Natural killer cell (primary cell): ENCODE data around the gene PRR19. TPM values are rescaled to one million over a fixed set of nuclear protein-coding genes. Genes with fewer than 3 reads are reported as not detected.
A peak's percentile ranks its signal among the peaks of the same experiment; 100 is the strongest.

Experiments used
- ATAC-seq, 3 donors: fragments of 150-1000 bp in 2 of 3; fragments of 200-7000 bp in 1 of 3; cut with Tn5 transposase; 1 replicate in 1 of 3; 2 replicates in 2 of 3; pipeline ENCODE4 v1.10.0; 2021; ENCODE audit warnings: mild to moderate bottlenecking in 2 of 3, moderate library complexity in 2 of 3
- DNase-seq, 2 donors: peaks; one replicate each; pipeline versions ENCODE4 v3.0.0 to v3.0.0-alpha.2; 2013 to 2021; ENCODE audit warnings: mixed read lengths in 1 of 2
- H3K27ac ChIP-seq: one replicate; pipeline ENCODE4 v1.5.1; 2013; ENCODE audit warnings: mild to moderate bottlenecking, low read length
- H3K27me3 ChIP-seq: one replicate; pipeline ENCODE4 v1.6.1; 2013; ENCODE audit warnings: low read length; ENCODE audit not compliant: control insufficient read depth, insufficient read depth
- H3K36me3 ChIP-seq: one replicate; pipeline ENCODE4 v1.6.1; 2013; ENCODE audit warnings: low read length; ENCODE audit not compliant: control insufficient read depth, insufficient read depth
- H3K4me1 ChIP-seq: one replicate; pipeline ENCODE4 v1.6.1; 2013; ENCODE audit warnings: low read length; ENCODE audit not compliant: control insufficient read depth, insufficient read depth
- H3K4me3 ChIP-seq: one replicate; pipeline ENCODE4 v1.5.1; 2013; ENCODE audit warnings: low read length
- H3K9me3 ChIP-seq: one replicate; pipeline ENCODE4 v1.6.1; 2013; ENCODE audit warnings: low read length; ENCODE audit not compliant: control insufficient read depth, insufficient read depth
- H3K27ac Mint-ChIP-seq, 2 donors: one replicate each; pipeline ENCODE4 v1.8.0; 2022; ENCODE audit warnings: mild to moderate bottlenecking in 2 of 2, mixed read lengths in 2 of 2, moderate library complexity in 1 of 2
- H3K27me3 Mint-ChIP-seq, 2 donors: one replicate each; pipeline ENCODE4 v1.8.0; 2022; ENCODE audit warnings: low read depth in 2 of 2, mixed read lengths in 2 of 2
- H3K36me3 Mint-ChIP-seq: one replicate; pipeline ENCODE4 v1.8.0; 2022; ENCODE audit warnings: mixed read lengths
- H3K4me1 Mint-ChIP-seq, 2 donors: one replicate each; pipeline ENCODE4 v1.8.0; 2022; ENCODE audit warnings: mixed read lengths in 2 of 2
- H3K4me3 Mint-ChIP-seq: one replicate; pipeline ENCODE4 v1.8.0; 2022; ENCODE audit warnings: mild to moderate bottlenecking, moderate library complexity, mixed read lengths
- H3K9me3 Mint-ChIP-seq, 2 donors: one replicate each; pipeline ENCODE4 v1.8.0; 2022; ENCODE audit warnings: mixed read lengths in 2 of 2
- WGBS: methylation state at CpG from one replicate; pipeline ENCODE4 v1.1.7; 2013; ENCODE audit warnings: missing lambda C conversion rate; ENCODE audit not compliant: insufficient coverage; 5-methylcytosine and 5-hydroxymethylcytosine counted together
- intact Hi-C: fragments of 100-400 bp; cut with micrococcal nuclease; formaldehyde crosslinking; loops from one replicate; pipeline ENCODE4 v1.14.2; 2022
- total RNA-seq, 4 donors: library from RNA; stranded (reverse); fragments of 120-200 nt in 1 of 4; gene quantifications; one replicate each; pipeline versions ENCODE4 v1.2.3 to v1.2.4, GENCODE V29; 2013 to 2022
- TF ChIP-seq, protein P1 (sequence below): fragments of 200-600 bp; IDR thresholded peaks from one replicate; pipeline ENCODE4 v1.8.0; 2022; ENCODE audit warnings: antibody characterized with exemption

PRR19 gene
- total RNA-seq, 3 donors from 2014 or later (not counting 1 experiment from before 2014, with no cell fraction given) = not detected

GRCh38 chr19:42323852-42324654 is 22.1 kb downstream of the PRR19 start:
- Histone ChIP-seq H3K4me3 (no peak overlapping the region), H3K27ac (no peak overlapping the region), H3K4me1 (peaks cover 20% of the 10 kb centered on the region), H3K9me3 (no peaks in the 10 kb centered on the region), H3K36me3 (no peaks in the 10 kb centered on the region), H3K27me3 (peaks cover 8% of the 10 kb centered on the region)
- 5% methylated on average over 92 of the region's 92 CpGs for WGBS
- no peak overlapping the region for H3K27ac Mint-ChIP-seq
- intact Hi-C loops = loop anchor here (2.0 kb wide), 2 partner anchors 21 to 73 kb away; partner anchors contain the start of genes PAFAH1B3 and PRR19
- no peak overlapping the region for H3K4me3 Mint-ChIP-seq
- TF ChIP-seq, protein P1, sequence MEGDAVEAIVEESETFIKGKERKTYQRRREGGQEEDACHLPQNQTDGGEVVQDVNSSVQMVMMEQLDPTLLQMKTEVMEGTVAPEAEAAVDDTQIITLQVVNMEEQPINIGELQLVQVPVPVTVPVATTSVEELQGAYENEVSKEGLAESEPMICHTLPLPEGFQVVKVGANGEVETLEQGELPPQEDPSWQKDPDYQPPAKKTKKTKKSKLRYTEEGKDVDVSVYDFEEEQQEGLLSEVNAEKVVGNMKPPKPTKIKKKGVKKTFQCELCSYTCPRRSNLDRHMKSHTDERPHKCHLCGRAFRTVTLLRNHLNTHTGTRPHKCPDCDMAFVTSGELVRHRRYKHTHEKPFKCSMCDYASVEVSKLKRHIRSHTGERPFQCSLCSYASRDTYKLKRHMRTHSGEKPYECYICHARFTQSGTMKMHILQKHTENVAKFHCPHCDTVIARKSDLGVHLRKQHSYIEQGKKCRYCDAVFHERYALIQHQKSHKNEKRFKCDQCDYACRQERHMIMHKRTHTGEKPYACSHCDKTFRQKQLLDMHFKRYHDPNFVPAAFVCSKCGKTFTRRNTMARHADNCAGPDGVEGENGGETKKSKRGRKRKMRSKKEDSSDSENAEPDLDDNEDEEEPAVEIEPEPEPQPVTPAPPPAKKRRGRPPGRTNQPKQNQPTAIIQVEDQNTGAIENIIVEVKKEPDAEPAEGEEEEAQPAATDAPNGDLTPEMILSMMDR = no peak
- DNase-seq = peak in 1 of 2 donors; percentile 51
- peaks cover 15 to 19% of the 10 kb centered on the region in 2 donors for H3K27me3 Mint-ChIP-seq
- H3K4me1 Mint-ChIP-seq = peaks cover 17 to 26% of the 10 kb centered on the region in 2 donors
- no peak for ATAC-seq
- no peaks in the 10 kb centered on the region for H3K9me3 Mint-ChIP-seq
- H3K36me3 Mint-ChIP-seq = peaks cover 5% of the 10 kb centered on the region

DNA sequence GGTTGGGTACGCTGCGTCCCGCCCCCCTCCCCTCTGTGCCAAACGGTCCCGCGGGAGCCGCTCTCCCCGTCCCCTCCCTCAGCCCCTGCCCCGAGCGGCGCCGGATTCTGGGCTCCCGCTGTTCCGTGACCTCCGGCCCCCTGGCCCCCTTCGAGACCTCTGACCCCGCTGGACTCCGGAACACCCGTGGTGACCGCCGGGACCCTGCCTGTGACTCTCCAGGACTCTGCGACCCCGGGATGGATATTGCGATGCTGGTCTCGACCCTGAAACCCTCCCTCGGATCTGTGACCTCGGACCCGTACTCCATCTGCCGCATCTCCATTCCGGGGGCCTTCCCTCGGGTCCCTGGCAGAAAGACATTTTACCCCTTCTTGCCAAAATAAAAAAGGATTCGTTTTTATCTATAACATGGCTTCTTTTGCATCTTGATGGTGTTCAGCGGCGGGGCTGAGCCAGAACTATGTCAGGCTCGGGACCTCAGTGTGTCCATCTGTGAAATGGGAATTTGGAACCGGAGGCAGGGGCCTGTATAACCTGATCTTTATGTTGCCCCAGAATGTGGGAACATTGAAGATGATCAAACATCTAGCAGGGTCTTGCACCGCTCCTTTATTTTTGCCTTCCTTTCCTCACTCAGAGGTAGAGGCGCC is 22.8 kb downstream of the PRR19 start:
- no peak for DNase-seq
- Mint-ChIP-seq H3K27me3 (peaks cover 15 to 19% of the 10 kb centered on the region in 2 donors), H3K36me3 (peaks cover 5% of the 10 kb centered on the region)

GRCh38 chr19:42325308-42325895 is 23.5 kb downstream of the PRR19 start, which contains the start of gene MEGF8:
Gene MEGF8 (plus strand): TSS chr19:42325635. CDS start chr19:42326244, 609 bp downstream.
- Mint-ChIP-seq H3K27ac (peak within 1 kb of the TSS; percentile 65 to 79), H3K9me3 (no peaks in the 10 kb centered on the region), H3K36me3 (peaks cover 5% of the 10 kb centered on the region), H3K27me3 (peaks cover 15 to 19% of the 10 kb centered on the region in 2 donors), H3K4me1 (peaks cover 17 to 29% of the 10 kb centered on the region in 2 donors), H3K4me3 (peak within 1 kb of the TSS; percentile 95)
- intact Hi-C loops = loop anchor here (1.0 to 2.0 kb wide), 6 partner anchors 23 to 249 kb away; partner anchors contain the start of genes PAFAH1B3, POU2F2, PRR19 and ZNF574
- H3K27ac ChIP-seq = peak within 1 kb of the TSS; percentile 62
- H3K4me3 ChIP-seq = peak within 1 kb of the TSS; percentile 83
- under 1% methylated on average over 44 of the region's 45 CpGs for WGBS
- no peaks in the 10 kb centered on the region for H3K36me3 ChIP-seq
- peak; percentile 88 to 97 (median 91) for ATAC-seq
- peaks cover 8% of the 10 kb centered on the region for H3K27me3 ChIP-seq
- peak; percentile 96 to 99 for DNase-seq
- peaks cover 20% of the 10 kb centered on the region for H3K4me1 ChIP-seq
- TF ChIP-seq, protein P1 = no peak
- no peaks in the 10 kb centered on the region for H3K9me3 ChIP-seq

More for the DNA sequence above, 22.8 kb downstream of the PRR19 start:
- WGBS = 3% methylated on average over 38 of the region's 38 CpGs
- Mint-ChIP-seq H3K27ac (peak overlapping the region; percentile 65 to 79), H3K4me3 (peak overlapping the region; percentile 95), H3K9me3 (no peaks in the 10 kb centered on the region), H3K4me1 (peaks cover 17 to 29% of the 10 kb centered on the region in 2 donors)
- H3K27me3 ChIP-seq = peaks cover 8% of the 10 kb centered on the region
- intact Hi-C loops = loop anchor here (1.0 to 2.0 kb wide), 6 partner anchors 22 to 248 kb away; partner anchors contain the start of genes PAFAH1B3, POU2F2, PRR19 and ZNF574
- peak overlapping the region; percentile 83 for H3K4me3 ChIP-seq
- no peaks in the 10 kb centered on the region for H3K9me3 ChIP-seq
- no peaks in the 10 kb centered on the region for H3K36me3 ChIP-seq
- no peak overlapping the region for H3K27ac ChIP-seq
- peaks cover 20% of the 10 kb centered on the region for H3K4me1 ChIP-seq
- ATAC-seq = no peak
- TF ChIP-seq, protein P1 = peak; percentile 82
